ENCODE results near the gene PDZK1IP1.
"Not testable (repeated sequence)": the region's sequence is repeated elsewhere in the genome, so short reads cannot be mapped to it uniquely, and the experiment has no call there.

Gene PDZK1IP1

DNA sequence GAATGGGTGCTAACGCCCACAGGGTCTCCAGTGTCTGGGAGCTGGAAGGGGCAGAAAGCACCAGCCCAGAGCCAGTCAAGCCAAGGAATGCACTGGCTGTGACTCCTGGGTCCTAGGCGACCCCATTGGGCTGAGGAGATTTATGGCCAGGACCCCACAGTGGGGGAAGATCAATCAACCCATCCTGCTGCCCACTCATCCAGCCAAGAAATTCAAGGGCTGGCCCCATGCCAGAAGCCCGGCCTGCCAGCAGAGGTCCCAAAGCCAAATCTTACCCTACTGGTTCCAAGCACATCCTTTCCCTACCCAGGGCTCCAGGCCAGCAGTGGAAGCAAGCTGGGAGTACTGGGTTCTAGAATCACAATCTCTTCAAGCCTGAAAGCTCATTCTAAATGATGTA lies 6.8 kb upstream of the PDZK1IP1 start:
- no peak for DNase-seq (ENCODE audit: low read depth)

GRCh38 chr1:47195981-47196380 lies 6.1 kb upstream of the PDZK1IP1 start:
- not testable (repeated sequence) for DNase-seq (ENCODE audit: low read depth)

DNA sequence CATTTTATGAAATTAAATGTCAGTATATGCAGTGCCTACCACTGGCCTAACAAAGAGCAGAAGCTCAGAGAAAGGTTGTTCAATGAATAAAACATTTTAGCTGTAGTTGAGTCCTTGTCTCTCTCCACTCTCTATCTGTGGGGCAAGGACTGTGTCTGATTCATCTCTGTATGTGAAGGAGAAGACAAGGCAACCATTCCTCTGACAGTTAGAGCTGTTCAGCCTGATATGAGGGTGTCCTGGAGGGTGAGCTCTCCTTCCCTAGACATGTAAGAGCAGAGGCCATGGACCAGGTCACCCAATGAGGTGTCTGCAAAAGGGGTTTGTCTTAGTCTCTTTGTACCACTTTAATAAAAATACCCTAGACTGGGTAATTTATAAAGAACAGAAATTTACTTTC lies 4.5 kb upstream of the PDZK1IP1 start:
- DNase-seq (ENCODE audit: low read depth): no peak

- DNase-seq (ENCODE audit: low read depth): not testable (repeated sequence)
Observed at GRCh38 chr1:47193496-47193895, 3.7 kb upstream of the PDZK1IP1 start.

DNA sequence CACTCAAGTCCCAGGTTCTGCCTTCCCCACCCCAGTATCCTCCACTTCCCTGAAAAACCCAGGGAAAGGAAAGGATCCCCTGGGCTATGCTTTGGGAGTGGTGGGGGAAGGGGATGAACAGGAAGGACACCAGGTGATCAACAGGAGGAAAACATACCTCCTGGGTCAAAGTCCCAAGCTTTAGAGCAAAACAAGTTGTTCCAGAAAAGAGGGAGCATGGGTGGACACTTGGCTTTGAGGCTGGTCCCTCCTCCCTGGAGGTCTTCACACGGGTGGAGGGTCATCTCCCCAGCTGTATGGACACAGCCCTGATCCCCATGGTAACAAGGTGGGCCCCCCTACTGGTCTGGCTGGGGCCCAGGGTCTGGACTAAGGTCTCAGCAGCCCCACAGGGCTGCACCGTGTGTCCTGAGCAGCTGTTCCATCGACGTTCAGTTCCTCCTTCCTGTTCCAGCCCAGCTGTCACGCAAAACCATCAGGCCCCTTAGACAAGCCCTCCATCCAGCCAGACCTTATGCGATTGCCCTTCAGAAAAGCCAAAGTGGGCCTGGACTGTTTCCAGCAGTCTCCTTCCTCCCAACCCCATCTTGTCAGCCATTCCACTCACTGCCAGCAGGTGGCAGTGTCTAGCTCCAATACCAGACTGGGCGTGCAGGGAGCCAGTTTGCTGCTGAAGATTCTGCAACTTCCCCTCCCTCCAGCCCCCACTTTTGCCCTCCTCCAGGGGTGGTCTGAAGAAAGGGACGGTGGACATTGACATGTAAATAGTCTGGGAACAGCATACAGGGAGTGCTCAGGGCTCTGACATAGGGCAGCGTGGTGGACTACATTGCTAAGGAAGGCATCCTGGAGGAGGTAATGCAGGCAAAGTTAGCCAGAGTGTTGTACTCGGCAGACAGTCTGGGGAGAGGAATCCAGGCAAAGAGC lies 2.9 kb upstream of the PDZK1IP1 start:
- DNase-seq (ENCODE audit: low read depth): peak; percentile 36

DNA sequence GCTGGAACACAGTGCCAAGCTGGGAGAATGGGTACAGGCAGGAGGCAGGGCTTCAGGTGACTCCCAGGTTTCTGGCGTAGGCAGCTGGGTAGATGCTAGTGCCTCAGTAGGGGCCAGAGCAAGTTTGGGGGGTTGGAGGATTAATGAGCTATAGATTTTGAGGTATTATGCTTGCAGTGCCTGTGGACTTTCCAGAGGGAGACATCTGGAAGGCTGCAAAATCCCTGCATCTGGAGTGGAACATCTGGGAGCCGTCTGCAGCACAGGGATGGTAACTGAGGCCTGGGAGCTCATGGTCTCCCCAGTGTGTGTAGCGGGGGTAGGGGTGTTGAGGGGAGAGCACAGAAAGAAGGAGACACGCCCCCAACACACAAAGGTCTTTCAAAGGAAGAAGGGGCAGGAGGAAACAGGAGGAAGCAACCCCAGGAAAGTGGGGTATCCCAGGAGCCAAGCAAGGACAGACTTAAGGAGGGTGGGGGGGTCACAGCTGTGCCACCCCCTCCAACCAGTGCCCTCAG lies 2.2 kb upstream of the PDZK1IP1 start:
- DNase-seq (ENCODE audit: low read depth): no peak

DNA sequence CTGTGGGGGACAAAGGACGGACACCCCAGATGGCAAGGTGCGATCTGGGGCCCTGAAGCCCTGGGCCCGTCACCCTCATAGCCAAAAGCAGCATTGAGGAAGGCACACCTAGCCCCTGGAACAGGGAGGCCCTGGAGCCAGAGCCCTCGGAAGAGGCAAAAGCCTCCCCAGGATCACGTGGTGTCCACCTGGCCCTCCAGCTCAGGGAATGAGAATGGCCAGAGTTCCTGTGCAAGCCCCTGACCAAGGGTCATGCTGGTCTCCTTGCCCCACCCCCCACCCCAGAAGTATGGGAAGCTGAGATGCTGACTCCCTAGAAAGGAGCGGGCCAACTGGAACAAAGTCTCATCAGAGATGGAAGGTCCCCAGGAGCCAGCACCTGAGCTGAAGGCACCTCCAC lies 1.0 kb upstream of the PDZK1IP1 start:
- DNase-seq (ENCODE audit: low read depth): no peak

DNA sequence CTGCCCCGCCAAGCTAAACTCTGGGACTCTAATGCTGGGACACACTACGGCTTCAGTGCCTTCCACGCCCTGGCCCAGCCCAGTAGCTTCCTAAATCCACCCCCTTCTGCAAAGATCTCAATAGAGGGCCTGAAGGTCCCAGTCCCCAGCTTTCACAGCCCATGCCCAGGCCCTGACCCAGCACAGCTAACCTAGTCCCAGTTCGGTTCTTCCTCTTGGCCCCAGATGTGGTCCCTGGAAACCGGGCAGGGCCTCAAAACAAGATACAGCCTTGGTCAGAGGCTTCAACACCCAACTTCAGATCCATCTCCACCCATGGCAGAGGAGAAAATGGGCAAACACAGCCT lies 646 bp upstream of the PDZK1IP1 start:
- DNase-seq (ENCODE audit: low read depth): no peak

- DNase-seq (ENCODE audit: low read depth): no peak
Observed at GRCh38 chr1:47188791-47189785, 748 bp downstream of the PDZK1IP1 start.

DNA sequence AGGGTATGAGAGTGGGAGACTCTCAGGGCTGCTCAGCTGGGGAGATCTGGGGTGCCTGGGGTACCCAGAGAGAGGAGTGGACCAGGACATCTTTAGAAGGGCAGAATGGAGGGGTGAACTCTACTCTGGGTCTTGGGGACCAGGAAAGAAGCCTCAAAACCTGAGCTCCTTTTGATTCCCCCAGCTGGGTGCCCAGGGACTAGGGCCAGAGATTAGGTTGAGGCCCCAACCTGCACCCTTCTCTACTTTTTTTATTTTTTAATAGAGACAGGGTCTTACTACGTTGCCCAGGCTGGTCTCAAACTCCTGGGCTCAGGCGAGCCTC lies 1.9 kb downstream of the PDZK1IP1 start:
- no peak for DNase-seq (ENCODE audit: low read depth)

DNA sequence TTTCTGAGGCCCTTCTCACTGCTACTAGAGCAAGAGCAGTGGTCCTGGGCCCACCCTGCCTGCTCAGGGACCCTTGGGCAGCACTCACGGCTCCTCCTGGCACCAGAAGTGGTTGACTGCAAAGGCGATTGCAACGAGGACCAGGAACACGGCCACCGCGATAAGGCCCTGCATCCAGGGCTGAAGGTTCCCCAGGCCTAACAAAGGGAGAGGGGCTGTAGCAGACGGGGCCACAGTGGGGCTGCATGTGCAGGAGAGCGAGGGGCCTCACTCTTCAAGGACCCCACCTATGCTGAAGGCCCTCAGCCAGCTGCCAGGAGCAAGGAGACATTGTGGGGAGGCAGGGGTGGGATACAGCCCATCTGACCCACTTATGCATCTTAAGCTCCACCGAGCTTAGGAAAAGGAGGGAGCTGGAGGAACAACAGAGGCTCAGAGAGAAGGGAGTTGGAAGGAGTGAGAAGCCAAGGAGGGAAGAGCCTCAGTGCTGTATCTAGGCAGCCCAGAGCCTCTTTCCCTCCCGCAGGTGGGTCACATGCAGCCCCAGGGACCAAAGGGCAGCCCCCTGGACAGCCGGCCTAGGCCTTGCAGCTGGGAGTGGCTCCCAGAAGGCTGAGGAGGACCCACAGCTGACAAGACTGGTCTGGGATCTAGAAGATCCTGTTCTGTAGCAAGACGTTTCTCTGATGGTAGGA lies 2.5 kb downstream of the PDZK1IP1 start:
- DNase-seq (ENCODE audit: low read depth): no peak

DNA sequence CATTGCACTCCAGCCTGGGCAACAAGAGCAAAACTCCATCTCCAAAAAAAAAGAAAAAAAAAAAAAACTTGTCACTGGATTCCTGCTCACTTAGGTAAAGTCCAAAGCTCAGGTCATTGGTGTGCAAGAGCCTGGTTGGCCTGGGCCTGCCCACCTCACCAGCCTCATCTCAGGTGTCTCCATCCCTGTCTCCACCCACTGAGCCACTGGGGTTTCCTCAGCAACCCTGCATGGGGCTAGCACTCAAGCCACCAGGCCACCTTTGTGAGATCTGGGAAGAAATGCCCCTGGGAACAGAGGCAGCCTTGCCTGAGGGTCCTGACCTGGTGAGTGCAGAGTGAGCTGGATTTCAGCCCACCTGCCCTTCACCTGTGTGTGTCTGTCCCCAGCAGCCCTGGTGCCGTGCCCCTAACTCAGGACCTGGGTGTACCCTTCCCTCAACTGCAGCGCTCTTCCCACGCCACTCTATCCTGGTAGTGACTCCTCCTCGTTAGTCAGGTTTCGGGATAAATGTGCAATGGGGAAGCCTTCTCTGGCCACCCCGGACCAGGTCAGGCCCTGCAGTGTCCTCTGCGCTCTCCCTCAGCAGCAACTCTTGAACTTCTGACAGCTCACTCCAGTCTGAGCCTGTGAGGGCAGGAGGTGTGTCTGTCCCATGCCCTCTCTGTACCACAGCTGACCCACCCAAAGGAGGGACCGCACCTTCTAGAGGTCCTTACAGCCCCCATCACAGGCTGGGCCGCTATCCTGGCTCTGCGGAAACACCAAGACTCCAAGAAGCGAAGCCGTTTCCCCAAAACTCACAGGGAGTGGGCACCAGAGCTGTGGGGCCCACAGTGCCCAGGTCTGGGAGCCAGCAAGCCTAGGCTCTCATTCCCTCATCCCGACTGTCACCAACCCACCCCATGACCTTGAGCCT lies 3.3 kb downstream of the PDZK1IP1 start:
- no peak for DNase-seq (ENCODE audit: low read depth)

DNA sequence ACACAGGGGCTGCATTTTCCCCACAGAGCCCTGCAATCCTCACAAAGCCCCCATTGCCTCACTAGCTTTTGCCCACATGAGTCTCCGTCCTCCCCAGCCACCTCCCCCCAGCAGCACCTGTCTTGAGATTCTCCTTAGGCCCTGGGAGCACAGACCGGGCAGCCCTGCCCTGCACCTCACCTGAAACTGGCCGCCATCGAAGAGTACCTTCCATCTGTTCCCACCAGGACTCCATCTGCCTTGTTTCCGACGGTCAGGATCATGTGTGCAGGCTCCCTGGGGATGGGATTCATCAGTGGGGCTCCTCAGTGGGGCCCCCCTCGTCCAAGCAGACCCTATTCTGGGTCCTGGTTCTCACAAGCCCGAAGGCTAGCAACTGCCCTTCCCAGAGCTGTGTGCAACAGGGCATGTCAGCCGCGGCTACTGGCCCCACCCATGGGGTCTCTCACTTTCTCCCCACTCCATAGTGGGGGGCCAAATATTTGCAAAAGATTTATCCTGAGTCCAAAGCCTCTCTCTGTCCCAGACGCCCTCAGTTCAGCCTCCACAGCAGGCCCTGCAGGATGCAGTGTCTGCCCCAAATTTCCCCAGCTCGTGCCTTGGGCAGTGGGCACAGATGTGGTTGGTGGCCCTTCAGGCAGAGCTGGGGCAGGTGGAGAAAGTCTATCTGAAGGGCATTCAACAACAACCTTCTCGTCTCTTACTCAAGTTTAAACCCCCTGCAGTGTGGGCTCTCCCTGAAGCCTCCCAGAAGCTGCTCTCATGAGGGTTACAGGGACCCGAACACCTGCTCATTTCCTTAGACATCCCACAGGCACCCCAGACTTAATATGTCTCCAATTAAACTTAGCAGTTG lies 4.8 kb downstream of the PDZK1IP1 start:
- no peak for DNase-seq (ENCODE audit: low read depth)

DNA sequence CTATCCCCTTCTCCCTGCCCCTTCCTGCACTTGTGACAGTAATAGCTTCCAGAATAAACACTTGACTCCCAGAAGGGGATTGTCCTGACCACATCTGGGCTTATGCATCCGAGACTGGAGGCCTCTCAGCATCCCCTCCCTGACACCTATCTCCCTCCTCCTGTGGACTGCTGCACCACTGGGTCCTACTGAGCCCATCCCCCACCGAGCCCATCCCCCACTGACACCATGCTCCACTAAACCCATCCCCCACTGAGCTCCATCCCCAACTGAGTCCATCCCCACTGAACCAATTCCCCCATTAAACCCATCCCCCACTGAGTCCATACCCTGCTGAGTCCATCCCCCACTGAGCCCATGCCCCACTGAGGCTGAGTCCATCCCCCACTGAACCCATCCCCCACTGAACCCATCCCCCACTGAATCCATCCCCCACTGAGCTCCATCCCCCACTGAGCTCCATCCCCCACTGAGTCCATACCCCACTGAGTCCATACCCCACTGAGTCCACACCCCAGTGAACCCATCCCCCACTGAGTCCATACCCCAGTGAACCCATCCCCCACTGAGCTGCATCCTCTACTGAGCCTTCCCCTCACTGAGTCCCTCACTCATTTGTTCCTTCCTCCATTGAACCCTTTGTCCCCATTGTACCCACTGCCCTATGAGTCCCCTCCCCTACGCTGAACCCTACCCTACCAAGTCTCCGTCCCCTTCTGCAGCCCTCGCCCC lies 5.6 kb downstream of the PDZK1IP1 start:
- no peak for DNase-seq (ENCODE audit: low read depth)

- no peak for DNase-seq (ENCODE audit: low read depth)
Observed at GRCh38 chr1:47183308-47184089, 6.3 kb downstream of the PDZK1IP1 start.

GRCh38 chr1:47182676-47183235 lies 7.1 kb downstream of the PDZK1IP1 start:
- no peak for DNase-seq (ENCODE audit: low read depth)

GRCh38 chr1:47181955-47182675 lies 7.7 kb downstream of the PDZK1IP1 start:
- no peak for DNase-seq (ENCODE audit: low read depth)
